Liver (tissue), 3 donors: ENCODE measurements around the gene MBP.

ENCODE experiments used
- JUND ChIP-seq, 2 donors: IDR thresholded peaks; 2 replicates each; pipeline ENCODE4 v1.6.1; 2016; ENCODE audit warnings: antibody characterized with exemption in 2 of 2
- TF ChIP-seq, protein P1 (sequence below): fragments of 150-350 bp; IDR thresholded peaks from 2 replicates; pipeline ENCODE4 v1.5.1; 2017; ENCODE audit warnings: improper control_type of control experiment, low read depth, low read length; ENCODE audit not compliant: missing input control
- donor health status: healthy.
- donor health status: healthy.

DNA sequence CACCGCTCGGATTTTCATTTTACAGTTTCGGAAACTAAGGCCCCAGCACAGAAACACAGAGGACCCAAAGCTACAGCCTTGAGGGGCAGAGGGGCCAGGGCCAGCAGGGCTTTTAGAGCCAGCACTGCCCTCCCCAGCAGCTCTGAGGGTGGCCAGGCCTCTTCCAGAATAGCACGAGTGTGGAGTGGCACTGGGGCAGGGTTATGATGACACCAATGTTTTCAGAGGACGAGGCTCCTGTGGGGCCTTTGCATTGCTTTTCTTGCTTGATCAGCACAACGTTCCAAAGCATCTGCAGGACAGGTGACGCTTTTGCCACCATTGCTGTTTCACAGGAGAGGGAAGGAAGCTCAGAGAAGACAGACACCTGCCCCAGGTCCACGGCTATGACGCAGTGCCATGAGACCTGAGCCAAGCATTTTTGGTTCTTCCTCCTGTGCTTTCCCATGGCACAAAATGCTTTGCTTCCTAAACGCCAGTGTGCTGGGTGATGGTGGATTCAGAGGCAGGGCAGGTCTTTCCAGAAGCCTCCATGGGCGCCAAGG, 126.9 kb downstream of the MBP start:
- TF ChIP-seq, protein P1, sequence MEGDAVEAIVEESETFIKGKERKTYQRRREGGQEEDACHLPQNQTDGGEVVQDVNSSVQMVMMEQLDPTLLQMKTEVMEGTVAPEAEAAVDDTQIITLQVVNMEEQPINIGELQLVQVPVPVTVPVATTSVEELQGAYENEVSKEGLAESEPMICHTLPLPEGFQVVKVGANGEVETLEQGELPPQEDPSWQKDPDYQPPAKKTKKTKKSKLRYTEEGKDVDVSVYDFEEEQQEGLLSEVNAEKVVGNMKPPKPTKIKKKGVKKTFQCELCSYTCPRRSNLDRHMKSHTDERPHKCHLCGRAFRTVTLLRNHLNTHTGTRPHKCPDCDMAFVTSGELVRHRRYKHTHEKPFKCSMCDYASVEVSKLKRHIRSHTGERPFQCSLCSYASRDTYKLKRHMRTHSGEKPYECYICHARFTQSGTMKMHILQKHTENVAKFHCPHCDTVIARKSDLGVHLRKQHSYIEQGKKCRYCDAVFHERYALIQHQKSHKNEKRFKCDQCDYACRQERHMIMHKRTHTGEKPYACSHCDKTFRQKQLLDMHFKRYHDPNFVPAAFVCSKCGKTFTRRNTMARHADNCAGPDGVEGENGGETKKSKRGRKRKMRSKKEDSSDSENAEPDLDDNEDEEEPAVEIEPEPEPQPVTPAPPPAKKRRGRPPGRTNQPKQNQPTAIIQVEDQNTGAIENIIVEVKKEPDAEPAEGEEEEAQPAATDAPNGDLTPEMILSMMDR, result no peak
- no peak for TF ChIP-seq JUND (IDR thresholded peaks at IDR 0.05)
